Hindlimb muscle (tissue), 1 donor: Measurements from ENCODE around the gene MPZL2. TPM values are rescaled to one million over a fixed set of nuclear protein-coding genes. Genes with fewer than 3 reads are reported as not detected.

Source experiments
- DNase-seq: peaks from one replicate; pipeline ENCODE4 v3.0.0-alpha.2; 2013
- polyA plus RNA-seq: library from polyadenylated mRNA; unstranded; fragments of 120-200 nt; gene quantifications from one replicate; pipeline ENCODE4 v1.2.1, GENCODE V29; 2013; ENCODE audit not compliant: insufficient read length

Gene MPZL2
- polyA plus RNA-seq, 1 donor, result 0.90 TPM

GRCh38 chr11:118240999-118241763 lies 22.9 kb downstream of the MPZL2 start:
- no peak for DNase-seq

- no peak for DNase-seq
These were observed 24.4 kb downstream of the MPZL2 start for GRCh38 chr11:118239509-118240205.

GRCh38 chr11:118238929-118239328 lies 25.2 kb downstream of the MPZL2 start:
- no peak for DNase-seq

- no peak for DNase-seq
These were observed 25.7 kb downstream of the MPZL2 start for GRCh38 chr11:118238421-118238820.

- DNase-seq, result no peak
These were observed 27.9 kb downstream of the MPZL2 start for GRCh38 chr11:118236170-118236569.

GRCh38 chr11:118234833-118235232 lies 29.3 kb downstream of the MPZL2 start:
- DNase-seq, result no peak

- no peak for DNase-seq
These were observed 30.2 kb downstream of the MPZL2 start for GRCh38 chr11:118233850-118234249.

- DNase-seq, result no peak
These were observed 30.7 kb downstream of the MPZL2 start for GRCh38 chr11:118233377-118233776.

GRCh38 chr11:118232659-118233058 lies 31.4 kb downstream of the MPZL2 start:
- no peak for DNase-seq

- no peak for DNase-seq
These were observed 32.6 kb downstream of the MPZL2 start for GRCh38 chr11:118231461-118231860.

- no peak for DNase-seq
These were observed 34.0 kb downstream of the MPZL2 start for GRCh38 chr11:118230088-118230487.

GRCh38 chr11:118229274-118229847 lies 34.7 kb downstream of the MPZL2 start:
- no peak for DNase-seq

GRCh38 chr11:118227865-118228785 lies 36.0 kb downstream of the MPZL2 start:
- DNase-seq, result no peak

GRCh38 chr11:118226781-118227180 lies 37.3 kb downstream of the MPZL2 start:
- DNase-seq, result no peak

GRCh38 chr11:118226296-118226695 lies 37.8 kb downstream of the MPZL2 start:
- DNase-seq, result no peak

- DNase-seq, result no peak
These were observed 39.4 kb downstream of the MPZL2 start, which contains the start of gene JAML for GRCh38 chr11:118224511-118225188. Gene JAML (minus strand): TSS chr11:118225011. CDS start chr11:118214866, 10,145 bp downstream.

GRCh38 chr11:118223992-118224391 lies 40.1 kb downstream of the MPZL2 start:
- no peak for DNase-seq

GRCh38 chr11:118223570-118223969 lies 40.5 kb downstream of the MPZL2 start:
- DNase-seq, result no peak

GRCh38 chr11:118222437-118222836 lies 41.7 kb downstream of the MPZL2 start:
- no peak for DNase-seq

GRCh38 chr11:118221419-118221818 lies 42.7 kb downstream of the MPZL2 start:
- no peak for DNase-seq

- no peak for DNase-seq
These were observed 44.4 kb downstream of the MPZL2 start for GRCh38 chr11:118219732-118220131.

GRCh38 chr11:118219244-118219643 lies 44.9 kb downstream of the MPZL2 start:
- DNase-seq, result no peak
